ENCODE measurements around the gene TRIM7. TPM values are rescaled to one million over a fixed set of nuclear protein-coding genes. Genes with fewer than 3 reads are reported as not detected.

TRIM7 gene
- total RNA-seq, 1 experiment from 2014 or later = 30.2 TPM

DNA sequence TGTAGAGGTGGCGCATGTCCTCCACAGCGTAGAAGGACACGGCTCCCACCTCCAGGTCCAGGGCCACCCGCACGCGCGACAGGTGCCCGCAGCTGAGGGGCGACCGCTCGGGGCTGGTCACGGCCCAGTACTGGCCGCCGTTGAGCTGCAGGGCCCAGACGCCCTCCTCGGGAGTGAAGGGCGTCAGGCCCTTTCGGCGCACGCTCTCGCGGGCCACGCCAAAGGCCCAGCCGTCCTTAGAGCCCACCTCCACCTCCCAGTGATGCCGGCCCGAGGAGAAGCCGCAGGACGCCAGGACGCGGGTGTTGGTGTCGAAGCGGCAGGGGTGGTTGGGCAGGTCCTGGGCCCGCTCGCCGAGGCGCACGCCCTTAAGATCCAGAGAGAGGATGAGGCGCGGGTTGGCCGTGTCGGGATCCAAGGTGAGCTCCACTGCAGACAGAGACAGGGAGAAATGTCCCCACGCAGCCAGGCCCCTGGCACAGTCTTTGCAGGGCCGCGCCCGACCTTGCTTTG lies 9.7 kb downstream of the TRIM7 start:
- Histone ChIP-seq H3K36me3 (ENCODE audit: control insufficient read depth in 1 of 2, insufficient read depth in 2 of 2, low read length in 2 of 2) (no peaks in the 10 kb centered on the region), H3K9ac (ENCODE audit: low read length) (no peak overlapping the region), H4K20me1 (ENCODE audit: insufficient read depth) (no peaks in the 10 kb centered on the region), H3K27ac (ENCODE audit: low read depth, low read length) (no peak overlapping the region), H2AFZ (ENCODE audit: low read depth, low read length, poor library complexity, severe bottlenecking) (no peak overlapping the region), H3K79me2 (ENCODE audit: insufficient read depth, low read length) (0 out of 2 replicates have a peak, but pooled peaks cover 6% of the 10 kb centered on the region), H3K4me3 (replicated peaks in 1 of 2; ENCODE audit: low read depth in 1 of 2, low read length in 2 of 2) (no peak overlapping the region), H3K4me2 (ENCODE audit: low read length) (no peak overlapping the region), H3K27me3 (ENCODE audit: insufficient read depth, low read length) (no peaks in the 10 kb centered on the region), H3K9me2 (ENCODE audit: insufficient read depth) (no peaks in the 10 kb centered on the region), H3K4me1 (ENCODE audit: control insufficient read depth in 1 of 2, insufficient read depth in 2 of 2, low read length in 2 of 2) (peaks cover 4 to 19% of the 10 kb centered on the region in 2 experiments), H3K9me3 (ENCODE audit: control insufficient read depth in 1 of 2, insufficient read depth in 1 of 2, low read depth in 1 of 2, low read length in 2 of 2) (no peaks in the 10 kb centered on the region)
- intact Hi-C loops (cut with micrococcal nuclease) = no loop called here
- POLR2A ChIA-PET = no interaction called here
- ATAC-seq = no peak
- CTCF ChIA-PET = no interaction called here
- TF ChIP-seq SRF (IDR thresholded peaks at IDR 0.05; ENCODE audit: low read depth) (no peak), ZFX (IDR thresholded peaks at IDR 0.05) (no peak), CBX3 (IDR thresholded peaks at IDR 0.05; ENCODE audit: low read depth) (no peak), POLR2AphosphoS5 (IDR thresholded peaks at IDR 0.05; ENCODE audit: low read depth, low read length) (no peak), FOSL1 (IDR thresholded peaks at IDR 0.05; ENCODE audit: low read depth) (no peak), POLR2A (IDR thresholded peaks at IDR 0.05; ENCODE audit: borderline replicate concordance, extremely low read depth, insufficient read depth, insufficient read length) (no peak), REST (IDR thresholded peaks at IDR 0.05; ENCODE audit: low read depth) (no peak), SP1 (IDR thresholded peaks at IDR 0.05; ENCODE audit: low read depth) (no peak), MAX (IDR thresholded peaks at IDR 0.05) (no peak), SIN3A (IDR thresholded peaks at IDR 0.05; ENCODE audit: low read depth) (no peak), EZH2phosphoT487 (IDR thresholded peaks at IDR 0.05; ENCODE audit: borderline replicate concordance) (no peak)
- TF ChIP-seq, protein P1, sequence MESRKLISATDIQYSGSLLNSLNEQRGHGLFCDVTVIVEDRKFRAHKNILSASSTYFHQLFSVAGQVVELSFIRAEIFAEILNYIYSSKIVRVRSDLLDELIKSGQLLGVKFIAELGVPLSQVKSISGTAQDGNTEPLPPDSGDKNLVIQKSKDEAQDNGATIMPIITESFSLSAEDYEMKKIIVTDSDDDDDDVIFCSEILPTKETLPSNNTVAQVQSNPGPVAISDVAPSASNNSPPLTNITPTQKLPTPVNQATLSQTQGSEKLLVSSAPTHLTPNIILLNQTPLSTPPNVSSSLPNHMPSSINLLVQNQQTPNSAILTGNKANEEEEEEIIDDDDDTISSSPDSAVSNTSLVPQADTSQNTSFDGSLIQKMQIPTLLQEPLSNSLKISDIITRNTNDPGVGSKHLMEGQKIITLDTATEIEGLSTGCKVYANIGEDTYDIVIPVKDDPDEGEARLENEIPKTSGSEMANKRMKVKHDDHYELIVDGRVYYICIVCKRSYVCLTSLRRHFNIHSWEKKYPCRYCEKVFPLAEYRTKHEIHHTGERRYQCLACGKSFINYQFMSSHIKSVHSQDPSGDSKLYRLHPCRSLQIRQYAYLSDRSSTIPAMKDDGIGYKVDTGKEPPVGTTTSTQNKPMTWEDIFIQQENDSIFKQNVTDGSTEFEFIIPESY (IDR thresholded peaks at IDR 0.05; ENCODE audit: extremely low read depth, insufficient replicate concordance, low read length) = no peak
- TF ChIP-seq, protein P2, sequence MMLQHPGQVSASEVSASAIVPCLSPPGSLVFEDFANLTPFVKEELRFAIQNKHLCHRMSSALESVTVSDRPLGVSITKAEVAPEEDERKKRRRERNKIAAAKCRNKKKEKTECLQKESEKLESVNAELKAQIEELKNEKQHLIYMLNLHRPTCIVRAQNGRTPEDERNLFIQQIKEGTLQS (IDR thresholded peaks at IDR 0.05) = no peak
- RAD21 ChIA-PET (ENCODE audit: low non-redundant PET in 1 of 2, low total read pairs in 2 of 2, uncharacterized antibody in 2 of 2, unreplicated experiment in 2 of 2) = no interaction called here
- BruUV-seq (replicated peaks) = no TSS peak
- DNase-seq (ENCODE audit: low read depth, low spot score) = no peak

Data from HCT116 (cell line).